MM.1S (cell line): ENCODE measurements around the gene SERTAD2.

ENCODE experiments used
- DNase-seq: peaks from one replicate; pipeline ENCODE4 v3.0.0-alpha.2; 2015
- H2AFZ ChIP-seq: fragments of 300-600 bp; sonication (generic); 2 replicates; pipeline ENCODE4 v1.6.0; 2016; ENCODE audit warnings: antibody characterized with exemption, low read length
- H3F3A ChIP-seq: fragments of 300-600 bp; sonication (generic); 2 replicates; pipeline ENCODE4 v1.6.1; 2016; ENCODE audit warnings: mild to moderate bottlenecking, antibody characterized with exemption, low read length, moderate library complexity, mixed read lengths; ENCODE audit not compliant: insufficient read depth
- H3K27ac ChIP-seq: fragments of 300-600 bp; sonication (generic); 2 replicates; pipeline ENCODE4 v1.5.1; 2016; ENCODE audit warnings: mild to moderate bottlenecking, low read length
- H3K27me3 ChIP-seq: fragments of 300-600 bp; sonication (generic); replicated peaks from 2 replicates; pipeline ENCODE4 v1.6.0; 2016; ENCODE audit warnings: low read length; ENCODE audit not compliant: insufficient read depth
- H3K36me3 ChIP-seq: fragments of 300-600 bp; sonication (generic); replicated peaks from 2 replicates; pipeline ENCODE4 v1.6.1; 2016; ENCODE audit warnings: mild to moderate bottlenecking, low read length, mixed read lengths; ENCODE audit not compliant: insufficient read depth
- H3K4me1 ChIP-seq: fragments of 300-600 bp; sonication (generic); 2 replicates; pipeline ENCODE4 v1.6.1; 2016; ENCODE audit warnings: low read length, mixed read lengths
- H3K4me2 ChIP-seq: fragments of 300-600 bp; sonication (generic); 2 replicates; pipeline ENCODE4 v1.6.0; 2016; ENCODE audit warnings: low read depth, low read length
- H3K4me3 ChIP-seq: fragments of 300-600 bp; sonication (generic); 2 replicates; pipeline ENCODE4 v1.5.1; 2016; ENCODE audit warnings: low read length, mixed read lengths
- H3K79me2 ChIP-seq: fragments of 300-600 bp; sonication (generic); 2 replicates; pipeline ENCODE4 v1.6.1; 2016; ENCODE audit warnings: mixed run types, low read length, mixed read lengths
- H3K9ac ChIP-seq: fragments of 300-600 bp; sonication (generic); 2 replicates; pipeline ENCODE4 v1.6.1; 2016; ENCODE audit warnings: low read length, mixed read lengths
- H3K9me2 ChIP-seq: fragments of 300-600 bp; sonication (generic); replicated peaks from 2 replicates; pipeline ENCODE4 v1.6.1; 2016; ENCODE audit warnings: mild to moderate bottlenecking, low read length, mixed read lengths; ENCODE audit not compliant: insufficient read depth
- H3K9me3 ChIP-seq: fragments of 300-600 bp; sonication (generic); replicated peaks from 2 replicates; pipeline ENCODE4 v1.6.1; 2016; ENCODE audit warnings: mild to moderate bottlenecking, low read length, mixed read lengths; ENCODE audit not compliant: insufficient read depth
- H4K20me1 ChIP-seq: fragments of 300-600 bp; sonication (generic); 2 replicates; pipeline ENCODE4 v1.6.1; 2016; ENCODE audit warnings: mild to moderate bottlenecking, low read length, moderate library complexity, mixed read lengths; ENCODE audit not compliant: insufficient read depth
- EZH2 ChIP-seq: fragments of 300-600 bp; sonication (generic); optimal IDR thresholded peaks from 2 replicates; pipeline ENCODE3; 2017; ENCODE audit warnings: low read depth, mild to moderate bottlenecking, antibody characterized with exemption, low read length, mixed read lengths
- EZH2phosphoT487 ChIP-seq: fragments of 300-600 bp; sonication (generic); IDR thresholded peaks from 2 replicates; pipeline ENCODE4 v1.6.1; 2018; ENCODE audit warnings: antibody characterized with exemption, low read length
- TF ChIP-seq, protein P1 (sequence below): fragments of 300-600 bp; sonication (generic); IDR thresholded peaks from 2 replicates; pipeline ENCODE4 v1.5.1; 2016; ENCODE audit warnings: antibody characterized with exemption, low read length, mixed read lengths

Gene SERTAD2

DNA sequence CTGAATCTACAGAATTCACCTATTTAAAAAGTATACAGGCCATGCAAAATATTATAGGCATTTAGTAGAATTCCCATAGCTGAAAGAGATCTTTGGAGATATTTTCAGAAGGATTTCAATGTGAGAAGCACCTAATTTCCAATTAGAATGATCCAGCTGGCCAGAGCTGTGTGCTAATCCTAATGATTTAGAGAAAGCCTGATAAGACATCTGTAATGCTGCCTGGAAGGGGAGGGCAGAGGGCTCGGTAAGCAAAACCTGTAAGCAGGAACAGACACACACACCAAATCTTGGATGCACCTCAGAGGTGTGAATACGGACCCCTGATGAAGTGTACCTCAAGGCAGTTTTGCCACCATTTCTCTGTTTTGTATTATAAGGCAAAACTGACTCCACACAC lies 14.0 kb downstream of the SERTAD2 start:
- Histone ChIP-seq H3K4me1 (peaks cover 76% of the 10 kb centered on the region), H3K79me2 (peaks cover 86% of the 10 kb centered on the region), H3K9me3 (no peaks in the 10 kb centered on the region), H2AFZ (no peak overlapping the region), H3K4me3 (no peak overlapping the region), H3K4me2 (peak overlapping the region; percentile 93), H3K9ac (no peak overlapping the region; the same call in 1 of the 2 replicates), H4K20me1 (no peaks in the 10 kb centered on the region), H3K36me3 (peaks cover 6% of the 10 kb centered on the region; the same call in 1 of the 2 replicates), H3K27me3 (no peaks in the 10 kb centered on the region), H3F3A (peaks cover 53% of the 10 kb centered on the region), H3K27ac (peak overlapping the region; percentile 100), H3K9me2 (no peaks in the 10 kb centered on the region)
- no peak for DNase-seq
- TF ChIP-seq EZH2phosphoT487, result no peak
- TF ChIP-seq, protein P1, sequence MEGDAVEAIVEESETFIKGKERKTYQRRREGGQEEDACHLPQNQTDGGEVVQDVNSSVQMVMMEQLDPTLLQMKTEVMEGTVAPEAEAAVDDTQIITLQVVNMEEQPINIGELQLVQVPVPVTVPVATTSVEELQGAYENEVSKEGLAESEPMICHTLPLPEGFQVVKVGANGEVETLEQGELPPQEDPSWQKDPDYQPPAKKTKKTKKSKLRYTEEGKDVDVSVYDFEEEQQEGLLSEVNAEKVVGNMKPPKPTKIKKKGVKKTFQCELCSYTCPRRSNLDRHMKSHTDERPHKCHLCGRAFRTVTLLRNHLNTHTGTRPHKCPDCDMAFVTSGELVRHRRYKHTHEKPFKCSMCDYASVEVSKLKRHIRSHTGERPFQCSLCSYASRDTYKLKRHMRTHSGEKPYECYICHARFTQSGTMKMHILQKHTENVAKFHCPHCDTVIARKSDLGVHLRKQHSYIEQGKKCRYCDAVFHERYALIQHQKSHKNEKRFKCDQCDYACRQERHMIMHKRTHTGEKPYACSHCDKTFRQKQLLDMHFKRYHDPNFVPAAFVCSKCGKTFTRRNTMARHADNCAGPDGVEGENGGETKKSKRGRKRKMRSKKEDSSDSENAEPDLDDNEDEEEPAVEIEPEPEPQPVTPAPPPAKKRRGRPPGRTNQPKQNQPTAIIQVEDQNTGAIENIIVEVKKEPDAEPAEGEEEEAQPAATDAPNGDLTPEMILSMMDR, result no peak
- TF ChIP-seq EZH2, result no peak

DNA sequence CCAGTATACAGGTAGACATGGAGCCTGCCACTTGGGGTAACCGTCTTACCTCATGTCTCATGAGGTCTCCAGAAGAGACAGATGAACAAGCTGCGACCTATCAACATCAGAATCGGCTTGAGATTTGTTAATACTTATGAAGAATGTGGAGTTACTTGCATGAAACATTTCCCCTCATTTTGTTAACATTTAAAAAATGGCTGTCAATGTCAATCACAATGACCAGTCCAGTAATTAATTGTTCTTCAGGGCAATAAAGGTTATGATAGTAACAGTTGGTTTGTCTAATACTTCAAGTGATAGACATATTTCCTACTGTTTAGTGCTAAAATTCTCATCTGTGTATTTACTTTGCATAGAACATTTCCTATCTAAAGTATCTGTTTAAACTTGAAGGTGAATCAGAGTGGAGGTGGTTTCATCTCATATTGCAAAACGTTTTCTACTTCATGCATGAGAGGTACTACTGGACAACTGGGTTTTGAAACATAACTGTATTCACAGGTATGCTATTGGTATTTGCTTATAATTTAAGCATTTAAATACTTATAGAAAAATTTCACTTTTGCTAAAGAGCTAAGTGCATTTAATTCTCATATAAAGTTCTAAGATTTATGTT lies 15.1 kb downstream of the SERTAD2 start:
- no peaks in the 10 kb centered on the region for H3K27me3 ChIP-seq
- peaks cover 69% of the 10 kb centered on the region for H3K4me1 ChIP-seq
- H3K79me2 ChIP-seq, result peaks cover 85% of the 10 kb centered on the region
- H3K36me3 ChIP-seq, result peaks cover 6% of the 10 kb centered on the region; the same call in 1 of the 2 replicates
- H3K9ac ChIP-seq, result peak overlapping the region; percentile 89
- H3K27ac ChIP-seq, result peak overlapping the region; percentile 100
- 0 out of 2 replicates have a peak overlapping the region, but pooled peaks have one; percentile 53 for H3K4me3 ChIP-seq
- peak overlapping the region; percentile 93 for H3K4me2 ChIP-seq
- H4K20me1 ChIP-seq, result no peaks in the 10 kb centered on the region
- no peak overlapping the region for H2AFZ ChIP-seq
- H3F3A ChIP-seq, result peaks cover 43% of the 10 kb centered on the region
- no peaks in the 10 kb centered on the region for H3K9me3 ChIP-seq
- no peak for DNase-seq
- TF ChIP-seq EZH2 (no peak), EZH2phosphoT487 (no peak)
- TF ChIP-seq, protein P1, result no peak
- H3K9me2 ChIP-seq, result no peaks in the 10 kb centered on the region

DNA sequence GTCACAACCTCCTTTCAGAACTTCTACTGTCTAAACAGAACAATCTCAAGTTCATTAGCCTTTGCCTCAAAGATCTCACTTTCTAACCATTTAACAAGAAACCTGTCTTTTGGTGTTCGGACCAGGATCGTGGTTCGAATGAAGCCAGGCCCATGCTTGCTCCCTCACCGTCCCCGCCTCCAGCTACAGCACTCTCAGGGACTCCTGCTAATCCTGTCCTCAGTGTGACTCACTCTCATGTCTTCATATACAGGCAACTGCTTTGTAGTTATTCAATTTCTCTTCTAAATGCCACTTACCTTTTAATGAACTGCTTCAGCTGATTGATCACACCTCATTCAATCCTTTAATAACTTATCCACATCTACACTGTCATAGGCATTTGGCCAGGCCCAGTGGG lies 15.8 kb downstream of the SERTAD2 start:
- H3K9me2 ChIP-seq, result no peaks in the 10 kb centered on the region
- TF ChIP-seq, protein P1, result no peak
- TF ChIP-seq EZH2 (no peak), EZH2phosphoT487 (no peak)
- H3K4me1 ChIP-seq, result peaks cover 64% of the 10 kb centered on the region
- peaks cover 13% of the 10 kb centered on the region; the same call in 1 of the 2 replicates for H3K36me3 ChIP-seq
- H3K79me2 ChIP-seq, result peaks cover 85% of the 10 kb centered on the region
- H3F3A ChIP-seq, result peaks cover 43% of the 10 kb centered on the region
- no peak overlapping the region for H2AFZ ChIP-seq
- no peaks in the 10 kb centered on the region for H4K20me1 ChIP-seq
- H3K27me3 ChIP-seq, result no peaks in the 10 kb centered on the region
- DNase-seq, result peak; percentile 25
- H3K4me3 ChIP-seq, result peak overlapping the region; percentile 53
- peak overlapping the region; percentile 100 for H3K27ac ChIP-seq
- peak overlapping the region; percentile 93 for H3K4me2 ChIP-seq
- peak overlapping the region; percentile 89 for H3K9ac ChIP-seq
- no peaks in the 10 kb centered on the region for H3K9me3 ChIP-seq
